Caki2 (cell line): ENCODE measurements around the gene PSMB1. TPM values are rescaled to one million over a fixed set of nuclear protein-coding genes. Genes with fewer than 3 reads are reported as not detected.
A peak's percentile ranks its signal among the peaks of the same experiment; 100 is the strongest.
"Not testable (repeated sequence)": the region's sequence is repeated elsewhere in the genome, so short reads cannot be mapped to it uniquely, and the experiment has no call there.

Experiments used
- DNase-seq: peaks from one replicate; pipeline ENCODE4 v3.0.0-alpha.2; 2015; ENCODE audit warnings: low read depth
- in situ Hi-C: cut with HindIII; loops from 2 replicates; pipeline ENCODE4 v1.10.0; 2016; ENCODE audit warnings: low sequenced_read_pairs, low pct_unique_long_range_greater_than_20kb, mixed read lengths
- total RNA-seq: library from RNA; depleted of rRNA; stranded (reverse); fragments of >200 nt; shearing (Covaris generic); gene quantifications from 2 replicates; pipeline ENCODE4 v1.2.3, GENCODE V29; 2014; ENCODE audit warnings: low replicate concordance

Gene PSMB1
- total RNA-seq, 1 experiment from 2014 or later = 776 TPM

GRCh38 chr6:170542031-170542719 lies 10.9 kb downstream of the PSMB1 start:
- in situ Hi-C loops = no loop called here
- DNase-seq = no peak

GRCh38 chr6:170537329-170537728 lies 15.8 kb downstream of the PSMB1 start:
- in situ Hi-C loops = no loop called here
- DNase-seq = no peak

GRCh38 chr6:170536671-170537070 lies 16.4 kb downstream of the PSMB1 start:
- no peak for DNase-seq
- in situ Hi-C loops = no loop called here

- no peak for DNase-seq
Observed at GRCh38 chr6:170535004-170535403, 18.1 kb downstream of the PSMB1 start.

GRCh38 chr6:170533792-170534191 lies 19.3 kb downstream of the PSMB1 start:
- DNase-seq = no peak
- in situ Hi-C loops = no loop called here

More at GRCh38 chr6:170535004-170535403, 18.1 kb downstream of the PSMB1 start:
- in situ Hi-C loops = no loop called here

- in situ Hi-C loops = no loop called here
- no peak for DNase-seq
Observed at GRCh38 chr6:170532867-170533488, 20.1 kb downstream of the PSMB1 start.

GRCh38 chr6:170529839-170530469 lies 23.2 kb downstream of the PSMB1 start:
- DNase-seq = peak; percentile 42
- in situ Hi-C loops = no loop called here

- in situ Hi-C loops = not testable (repeated sequence)
Observed at GRCh38 chr6:170527995-170528394, 25.1 kb downstream of the PSMB1 start.

GRCh38 chr6:170525795-170526194 lies 27.3 kb downstream of the PSMB1 start:
- no peak for DNase-seq
- in situ Hi-C loops = no loop called here

More at GRCh38 chr6:170527995-170528394, 25.1 kb downstream of the PSMB1 start:
- not testable (repeated sequence) for DNase-seq

GRCh38 chr6:170524172-170524502 lies 29.0 kb downstream of the PSMB1 start:
- in situ Hi-C loops = no loop called here
- no peak for DNase-seq

- no peak for DNase-seq
- in situ Hi-C loops = no loop called here
Observed at GRCh38 chr6:170523256-170524171, 29.6 kb downstream of the PSMB1 start.

GRCh38 chr6:170522565-170523183 lies 30.4 kb downstream of the PSMB1 start:
- in situ Hi-C loops = no loop called here
- DNase-seq = no peak

GRCh38 chr6:170516783-170517616 lies 36.1 kb downstream of the PSMB1 start:
- in situ Hi-C loops = loop anchor here (10.0 kb wide), 1 partner anchor 262 kb away; no protein-coding TSS in a partner anchor
- peak; percentile 54 for DNase-seq

- no peak for DNase-seq
- in situ Hi-C loops = loop anchor here (10.0 kb wide), 1 partner anchor 260 kb away; no protein-coding TSS in a partner anchor
Observed at GRCh38 chr6:170514908-170515307, 38.2 kb downstream of the PSMB1 start.

- DNase-seq = no peak
- in situ Hi-C loops = loop anchor here (10.0 kb wide), 1 partner anchor 257 kb away; no protein-coding TSS in a partner anchor
Observed at GRCh38 chr6:170512249-170512648, 40.9 kb downstream of the PSMB1 start.

- in situ Hi-C loops = loop anchor here (10.0 kb wide), 1 partner anchor 256 kb away; no protein-coding TSS in a partner anchor
- no peak for DNase-seq
Observed at GRCh38 chr6:170510631-170511030, 42.5 kb downstream of the PSMB1 start.

GRCh38 chr6:170509723-170510018 lies 43.4 kb downstream of the PSMB1 start:
- in situ Hi-C loops = loop anchor here (10.0 kb wide), 1 partner anchor 255 kb away; no protein-coding TSS in a partner anchor
- no peak for DNase-seq
